ENCODE results near the gene RPLP2.

GRCh38 chr11:837189-837989 lies 27.6 kb downstream of the RPLP2 start:
- TF ChIP-seq EP300 (IDR thresholded peaks at IDR 0.05; ENCODE audit: borderline replicate concordance in 1 of 2, low read depth in 1 of 2, low read length in 1 of 2), result no peak
- no peak for TF ChIP-seq CTCF (IDR thresholded peaks at IDR 0.05)
